ENCODE data around the gene GJC3. TPM values are rescaled to one million over a fixed set of nuclear protein-coding genes. Genes with fewer than 3 reads are reported as not detected.
A peak's percentile ranks its signal among the peaks of the same experiment; 100 is the strongest.
"Not testable (repeated sequence)": the region's sequence is repeated elsewhere in the genome, so short reads cannot be mapped to it uniquely, and the experiment has no call there.

GJC3 gene, protein sequence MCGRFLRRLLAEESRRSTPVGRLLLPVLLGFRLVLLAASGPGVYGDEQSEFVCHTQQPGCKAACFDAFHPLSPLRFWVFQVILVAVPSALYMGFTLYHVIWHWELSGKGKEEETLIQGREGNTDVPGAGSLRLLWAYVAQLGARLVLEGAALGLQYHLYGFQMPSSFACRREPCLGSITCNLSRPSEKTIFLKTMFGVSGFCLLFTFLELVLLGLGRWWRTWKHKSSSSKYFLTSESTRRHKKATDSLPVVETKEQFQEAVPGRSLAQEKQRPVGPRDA
- under 1 TPM in 1 of 2 donors, not detected in 1; 0.25 TPM for total RNA-seq
- 0 reads per million in 2 donors for total RNA-seq

- H3K4me1 Mint-ChIP-seq = peaks cover 32% of the 10 kb centered on the region
- peak within 1 kb of the TSS; percentile 79 for H3K4me3 Mint-ChIP-seq
Measured at GRCh38 chr7:99928994-99929729, at the start of gene GJC3. Gene GJC3 (minus strand): TSS chr7:99929620. CDS start chr7:99929620, 0 bp downstream.

DNA sequence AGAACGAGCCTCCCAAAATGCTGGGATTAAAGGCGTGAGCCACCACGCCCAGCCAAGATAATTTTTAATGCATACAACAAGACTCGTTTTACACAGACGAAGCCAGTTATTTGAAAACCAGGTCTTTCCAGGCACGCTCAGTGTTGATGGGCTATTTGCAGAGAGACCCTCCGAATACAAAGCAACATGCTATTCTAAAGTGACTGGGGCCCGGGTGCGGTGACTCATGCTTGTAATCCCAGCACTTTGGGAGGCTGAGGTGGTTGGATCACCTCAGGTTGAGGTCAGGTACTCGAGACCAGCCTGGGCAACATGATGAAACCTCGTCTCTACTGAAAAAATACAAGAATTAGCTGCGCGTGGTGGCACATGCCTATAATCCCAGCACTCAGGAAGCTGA is 47.2 kb upstream of the GJC3 start:
- H3K4me3 Mint-ChIP-seq = no peak overlapping the region
- peaks cover 52% of the 10 kb centered on the region for H3K27me3 Mint-ChIP-seq
- peaks cover 4% of the 10 kb centered on the region for H3K4me1 Mint-ChIP-seq
- DNase-seq (no peak), ATAC-seq (no peak)
- peaks cover 3% of the 10 kb centered on the region for H3K9me3 ChIP-seq (ENCODE audit: control insufficient read depth, low read length, poor library complexity, severe bottlenecking)
- H3K27ac Mint-ChIP-seq = no peak overlapping the region
- no peaks in the 10 kb centered on the region for H3K36me3 Mint-ChIP-seq (ENCODE audit: low read depth)

More at GRCh38 chr7:99928994-99929729, at the start of gene GJC3:
- no peaks in the 10 kb centered on the region for H3K9me3 ChIP-seq (ENCODE audit: control insufficient read depth, low read length, poor library complexity, severe bottlenecking)
- Mint-ChIP-seq H3K36me3 (ENCODE audit: low read depth) (peaks cover 8% of the 10 kb centered on the region), H3K27ac (peak within 1 kb of the TSS; percentile 41), H3K27me3 (peaks cover 38% of the 10 kb centered on the region)
- ATAC-seq = peak; percentile 93
- peak in 2 of 3 donors; percentile 12 to 15 for DNase-seq

DNA sequence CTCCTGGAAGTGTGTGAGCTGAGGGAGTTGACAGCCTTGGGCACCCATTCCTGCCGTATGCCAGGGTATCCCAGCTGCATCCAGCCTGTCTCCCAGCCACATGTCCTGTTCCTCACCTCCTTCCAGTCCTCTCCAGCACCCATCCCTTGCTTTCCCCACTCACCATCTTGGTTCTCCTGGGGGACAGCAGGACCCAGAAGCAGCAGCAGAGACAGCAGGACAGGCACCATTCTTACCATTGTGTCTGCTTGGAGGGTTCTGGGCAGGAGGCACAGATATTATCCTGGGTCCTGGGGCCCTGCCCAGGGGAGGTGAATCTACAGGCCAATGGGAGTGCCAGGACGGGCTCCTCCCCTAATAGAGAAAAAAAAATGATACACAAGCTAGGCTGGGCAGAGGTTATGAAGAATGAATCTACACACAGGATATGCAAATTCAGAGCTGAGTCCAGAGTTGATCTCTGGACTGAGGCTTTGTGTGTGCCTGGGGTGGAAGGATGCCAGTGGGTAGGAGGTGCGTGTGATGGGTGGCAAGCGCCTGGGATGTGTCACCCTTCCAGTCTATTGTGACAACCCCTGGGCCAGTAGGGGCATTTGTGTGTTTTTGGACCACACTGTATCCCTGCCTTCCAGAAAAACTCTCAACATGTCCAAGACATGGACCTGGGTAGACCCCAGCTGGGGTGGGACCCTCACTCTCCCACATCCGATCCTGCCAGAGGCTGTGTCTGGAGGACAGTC is 46.5 kb upstream of the GJC3 start, which contains the start of gene AZGP1:
AZGP1 (minus strand) TSS at position 250 of the 740 bp plus-strand sequence; CDS start at position 239, 11 bp downstream.
- DNase-seq = no peak
- peaks cover 50% of the 10 kb centered on the region for H3K27me3 Mint-ChIP-seq
- H3K36me3 Mint-ChIP-seq (ENCODE audit: low read depth) = no peaks in the 10 kb centered on the region
- H3K4me1 Mint-ChIP-seq = peaks cover 4% of the 10 kb centered on the region
- no peak within 1 kb of the TSS for H3K27ac Mint-ChIP-seq
- peaks cover 3% of the 10 kb centered on the region for H3K9me3 ChIP-seq (ENCODE audit: control insufficient read depth, low read length, poor library complexity, severe bottlenecking)
- H3K4me3 Mint-ChIP-seq = no peak within 1 kb of the TSS
- ATAC-seq = no peak

DNA sequence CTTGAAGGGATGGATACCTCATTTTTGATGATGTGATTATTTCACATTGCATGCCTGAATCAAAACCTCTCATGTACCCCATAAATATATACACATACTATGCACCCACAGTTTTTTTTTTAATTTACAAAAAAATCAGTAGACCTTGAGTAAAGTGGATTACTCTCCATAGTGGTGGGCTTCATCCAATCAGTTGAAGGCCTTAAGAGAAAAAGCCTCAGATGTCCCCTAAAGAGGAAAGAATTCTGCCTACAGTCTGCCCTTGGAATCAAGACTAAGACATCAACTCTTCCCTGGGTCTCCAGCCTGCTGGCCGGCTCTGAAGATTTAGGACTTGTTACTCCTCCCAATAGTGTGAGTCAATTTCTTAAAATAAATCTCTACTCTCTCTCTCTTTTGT is 45.3 kb upstream of the GJC3 start:
- ATAC-seq (no peak), DNase-seq (no peak)
- no peaks in the 10 kb centered on the region for H3K36me3 Mint-ChIP-seq (ENCODE audit: low read depth)
- no peak overlapping the region for H3K4me3 Mint-ChIP-seq
- peaks cover 52% of the 10 kb centered on the region for H3K27me3 Mint-ChIP-seq
- H3K9me3 ChIP-seq (ENCODE audit: control insufficient read depth, low read length, poor library complexity, severe bottlenecking) = peaks cover 3% of the 10 kb centered on the region
- H3K4me1 Mint-ChIP-seq = peaks cover 3% of the 10 kb centered on the region
- no peak overlapping the region for H3K27ac Mint-ChIP-seq

DNA sequence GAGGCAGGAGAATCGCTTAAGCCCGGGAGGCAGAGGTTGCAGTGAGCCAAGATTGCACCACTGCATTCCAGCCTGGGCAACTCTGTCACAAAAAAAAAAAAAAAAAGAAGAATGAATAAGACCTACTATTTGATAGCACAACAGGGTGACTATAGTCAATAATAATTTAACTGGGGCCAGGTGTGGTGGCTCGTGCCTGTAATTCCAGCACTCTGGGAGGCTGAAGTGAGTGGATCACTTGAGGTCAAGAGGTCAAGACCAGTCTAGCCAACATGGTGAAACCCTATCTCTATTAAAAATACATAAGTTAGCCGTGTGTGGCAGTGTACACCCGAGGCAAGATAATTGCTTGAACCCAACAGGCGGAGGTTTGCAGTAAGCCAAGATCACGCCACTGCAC is 44.4 kb upstream of the GJC3 start:
- not testable (repeated sequence) for H3K36me3 Mint-ChIP-seq (ENCODE audit: low read depth); ATAC-seq; H3K9me3 ChIP-seq (ENCODE audit: control insufficient read depth, low read length, poor library complexity, severe bottlenecking); H3K4me3 Mint-ChIP-seq; H3K4me1 Mint-ChIP-seq; H3K27ac Mint-ChIP-seq; DNase-seq
- H3K27me3 Mint-ChIP-seq = peaks cover 44% of the 10 kb centered on the region

- H3K4me3 Mint-ChIP-seq = no peak overlapping the region
- ATAC-seq (no peak), DNase-seq (no peak)
- no peaks in the 10 kb centered on the region for H3K36me3 Mint-ChIP-seq (ENCODE audit: low read depth)
- peaks cover 53% of the 10 kb centered on the region for H3K27me3 Mint-ChIP-seq
- peaks cover 3% of the 10 kb centered on the region for H3K9me3 ChIP-seq (ENCODE audit: control insufficient read depth, low read length, poor library complexity, severe bottlenecking)
- H3K4me1 Mint-ChIP-seq = no peaks in the 10 kb centered on the region
- no peak overlapping the region for H3K27ac Mint-ChIP-seq
Measured at GRCh38 chr7:99971242-99971641, 41.8 kb upstream of the GJC3 start.

DNA sequence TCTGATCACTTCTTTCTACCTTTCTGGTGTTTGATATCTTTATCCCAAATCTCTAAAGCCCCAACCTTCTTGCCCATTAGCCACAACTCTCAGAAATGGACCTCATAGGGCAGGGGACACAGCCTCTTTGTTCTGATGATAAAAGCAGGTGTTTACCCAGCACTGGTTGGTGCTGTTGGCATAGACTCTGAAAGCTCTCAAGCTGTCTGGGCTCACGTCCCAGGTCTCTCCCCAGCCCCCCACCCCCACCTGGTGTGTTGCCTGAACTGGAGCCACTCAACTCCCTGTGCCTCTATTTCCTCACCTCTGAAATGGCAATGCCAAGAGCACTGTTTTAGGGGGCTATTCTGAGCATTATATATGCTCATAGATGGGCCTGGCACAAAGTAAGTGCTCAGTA is 40.4 kb upstream of the GJC3 start:
- peaks cover 53% of the 10 kb centered on the region for H3K27me3 Mint-ChIP-seq
- H3K27ac Mint-ChIP-seq; H3K4me3 Mint-ChIP-seq; DNase-seq; H3K9me3 ChIP-seq (ENCODE audit: control insufficient read depth, low read length, poor library complexity, severe bottlenecking); H3K4me1 Mint-ChIP-seq; H3K36me3 Mint-ChIP-seq (ENCODE audit: low read depth); ATAC-seq: not testable (repeated sequence)

DNA sequence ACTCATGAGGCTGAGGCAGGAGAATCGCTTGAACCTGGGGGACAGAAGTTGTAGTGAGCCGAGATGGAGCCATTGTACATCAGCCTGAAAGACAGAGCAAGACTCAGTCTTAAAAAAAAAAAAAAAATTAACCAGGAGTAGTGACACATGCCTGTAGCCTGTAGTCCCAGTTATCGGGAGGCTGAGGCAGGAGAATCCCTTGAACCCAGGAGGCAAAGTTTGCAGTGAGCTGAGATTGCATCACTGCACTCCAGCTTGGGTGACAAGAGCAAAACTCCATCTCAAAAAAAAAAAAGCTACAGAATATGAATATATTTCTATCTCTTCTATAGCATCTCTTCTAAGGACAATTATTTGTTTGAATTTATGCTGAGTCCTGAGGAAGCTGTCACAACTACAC is 39.9 kb upstream of the GJC3 start:
- peaks cover 58% of the 10 kb centered on the region for H3K27me3 Mint-ChIP-seq
- H3K4me3 Mint-ChIP-seq = no peak overlapping the region
- no peak overlapping the region for H3K27ac Mint-ChIP-seq
- DNase-seq (no peak), ATAC-seq (no peak)
- H3K9me3 ChIP-seq (ENCODE audit: control insufficient read depth, low read length, poor library complexity, severe bottlenecking) = peaks cover 3% of the 10 kb centered on the region
- no peaks in the 10 kb centered on the region for H3K36me3 Mint-ChIP-seq (ENCODE audit: low read depth)
- H3K4me1 Mint-ChIP-seq = no peaks in the 10 kb centered on the region

DNA sequence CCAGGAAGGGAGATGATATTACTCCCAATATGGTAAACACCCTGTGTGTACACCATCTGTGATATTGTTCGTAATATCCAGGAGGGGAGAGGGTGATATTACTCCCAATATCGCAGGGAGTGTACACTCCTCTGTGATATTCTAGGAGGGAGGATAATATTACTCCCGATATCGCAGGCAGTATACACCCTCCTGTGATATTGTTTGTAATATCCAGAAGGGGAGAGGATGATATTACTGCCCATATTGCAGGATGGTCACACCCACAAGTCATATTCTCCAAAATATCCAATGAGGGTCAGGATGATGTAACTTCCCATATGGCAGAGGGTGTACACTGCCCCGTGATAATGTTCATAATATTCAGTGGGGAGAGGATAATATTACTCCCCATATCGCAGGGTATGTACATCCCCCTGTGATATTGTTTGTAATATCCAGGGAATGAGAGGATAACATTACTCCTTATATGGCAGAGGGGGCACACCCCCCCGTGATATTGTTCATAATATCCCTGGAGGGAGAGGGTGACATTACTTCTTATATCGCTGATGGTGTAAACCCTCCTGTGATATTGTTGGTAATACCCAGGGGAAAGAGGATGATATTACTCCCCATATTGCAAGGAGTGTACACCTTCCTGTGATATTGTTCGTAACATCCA is 29.3 kb upstream of the GJC3 start:
- no peaks in the 10 kb centered on the region for H3K9me3 ChIP-seq (ENCODE audit: control insufficient read depth, low read length, poor library complexity, severe bottlenecking)
- Mint-ChIP-seq H3K27me3 (peaks cover 67% of the 10 kb centered on the region), H3K4me1 (peaks cover 2% of the 10 kb centered on the region), H3K4me3 (no peak overlapping the region), H3K36me3 (ENCODE audit: low read depth) (no peaks in the 10 kb centered on the region), H3K27ac (no peak overlapping the region)
- ATAC-seq (no peak), DNase-seq (no peak)

DNA sequence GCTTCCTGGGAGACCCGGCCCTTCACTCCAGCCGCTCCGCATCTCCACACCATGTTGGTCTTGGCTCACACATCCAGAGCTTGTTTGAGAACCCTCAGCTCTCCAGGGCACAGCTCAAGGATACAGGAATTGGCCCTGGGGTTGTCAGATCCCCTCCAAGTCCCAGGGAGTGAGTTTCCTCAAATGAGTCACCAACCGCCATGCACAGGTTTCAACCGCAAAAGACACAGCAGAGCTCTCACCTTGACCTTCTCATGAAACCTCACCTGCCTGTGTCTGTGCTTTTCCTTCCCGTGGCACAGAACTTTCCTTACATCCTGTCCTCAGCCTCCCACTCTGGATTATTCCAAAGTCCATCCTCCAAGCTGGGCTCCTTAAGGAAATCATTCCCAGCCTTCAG is 25.8 kb upstream of the GJC3 start:
- Mint-ChIP-seq H3K27ac (no peak overlapping the region), H3K27me3 (peaks cover 36% of the 10 kb centered on the region), H3K36me3 (ENCODE audit: low read depth) (no peaks in the 10 kb centered on the region), H3K4me1 (peaks cover 2% of the 10 kb centered on the region), H3K4me3 (no peak overlapping the region)
- DNase-seq (no peak), ATAC-seq (no peak)
- H3K9me3 ChIP-seq (ENCODE audit: control insufficient read depth, low read length, poor library complexity, severe bottlenecking) = no peaks in the 10 kb centered on the region

GRCh38 chr7:99954643-99955042 is 25.2 kb upstream of the GJC3 start:
- H3K4me3 Mint-ChIP-seq; H3K4me1 Mint-ChIP-seq; H3K27ac Mint-ChIP-seq; ATAC-seq; H3K36me3 Mint-ChIP-seq (ENCODE audit: low read depth); H3K9me3 ChIP-seq (ENCODE audit: control insufficient read depth, low read length, poor library complexity, severe bottlenecking); DNase-seq: not testable (repeated sequence)
- H3K27me3 Mint-ChIP-seq = peaks cover 34% of the 10 kb centered on the region

DNA sequence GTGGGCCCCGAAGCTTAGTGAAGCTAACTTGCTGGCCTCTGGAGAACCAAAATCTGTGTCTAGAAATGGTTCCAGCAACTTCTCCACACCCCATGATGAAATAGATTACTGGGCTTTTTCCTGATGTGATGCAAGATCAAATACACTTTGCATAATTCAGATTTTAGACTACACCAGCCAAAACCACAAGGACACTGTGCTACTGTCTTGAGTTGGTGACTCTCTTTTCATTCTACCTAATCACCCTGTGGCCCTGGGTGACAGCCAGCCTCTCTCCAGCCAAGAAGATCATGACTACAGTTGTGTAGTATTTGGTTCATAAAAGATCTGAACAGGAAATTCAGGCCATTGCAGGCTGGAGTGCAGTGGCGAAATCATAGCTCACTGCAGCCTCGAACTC is 24.2 kb upstream of the GJC3 start:
- DNase-seq (no peak), ATAC-seq (no peak)
- H3K27ac Mint-ChIP-seq = no peak overlapping the region
- peaks cover 2% of the 10 kb centered on the region for H3K4me1 Mint-ChIP-seq
- peaks cover 2% of the 10 kb centered on the region for H3K36me3 Mint-ChIP-seq (ENCODE audit: low read depth)
- H3K9me3 ChIP-seq (ENCODE audit: control insufficient read depth, low read length, poor library complexity, severe bottlenecking) = no peaks in the 10 kb centered on the region
- H3K27me3 Mint-ChIP-seq = peaks cover 34% of the 10 kb centered on the region
- H3K4me3 Mint-ChIP-seq = no peak overlapping the region

DNA sequence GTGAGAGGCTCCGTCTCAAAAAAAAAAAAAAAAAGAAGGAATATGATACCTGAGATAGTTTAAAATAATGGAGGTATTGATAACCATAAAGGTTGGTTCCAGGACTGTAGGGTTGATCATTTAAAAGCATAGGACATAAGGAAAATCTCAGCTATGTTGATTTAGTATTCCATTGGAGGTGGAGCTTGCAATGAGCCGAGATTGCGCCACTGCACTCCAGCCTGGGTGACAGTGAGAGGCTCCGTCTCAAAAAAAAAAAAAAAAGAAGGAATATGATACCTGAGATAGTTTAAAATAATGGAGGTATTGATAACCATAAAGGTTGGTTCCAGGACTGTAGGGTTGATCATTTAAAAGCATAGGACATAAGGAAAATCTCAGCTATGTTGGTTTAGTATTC is 23.2 kb upstream of the GJC3 start:
- peaks cover 41% of the 10 kb centered on the region for H3K27me3 Mint-ChIP-seq
- not testable (repeated sequence) for H3K4me1 Mint-ChIP-seq; H3K27ac Mint-ChIP-seq; DNase-seq; H3K9me3 ChIP-seq (ENCODE audit: control insufficient read depth, low read length, poor library complexity, severe bottlenecking); H3K36me3 Mint-ChIP-seq (ENCODE audit: low read depth); H3K4me3 Mint-ChIP-seq; ATAC-seq
